GM12878 (cell line): ENCODE data around the gene IRF6. TPM values are rescaled to one million over a fixed set of nuclear protein-coding genes. Genes with fewer than 3 reads are reported as not detected.

Source experiments
- ATAC-seq: fragments of 200-7000 bp; cut with Tn5 transposase; 3 replicates; pipeline ENCODE4 v1.9.1; 2020; ENCODE audit warnings: mild to moderate bottlenecking, moderate library complexity
- BruUV-seq: library from RNA; stranded (reverse); fragments of 400-500 nt; replicated peaks from 2 replicates; lab custom pipeline; 2021; lab: Mats Ljungman, UMichigan
- CTCF ChIA-PET: fragments of 300-600 bp; sonication (Branson Sonifier 250); formaldehyde crosslinking; extraction: SDS; loops from one replicate; lab custom pipeline; 2021; ENCODE audit warnings: inconsistent platforms; lab: Yijun Ruan, JAX
- POLR2A ChIA-PET: fragments of 350-600 bp; formaldehyde crosslinking; extraction: SDS; loops from one replicate; lab custom pipeline; 2021; ENCODE audit warnings: inconsistent platforms; lab: Charles Lee
- RAD21 ChIA-PET: fragments of 300-600 bp; sonication (Branson Sonifier 250); formaldehyde crosslinking; loops from one replicate; lab custom pipeline; 2023; ENCODE audit warnings: antibody characterized with exemption; ENCODE audit not compliant: unreplicated experiment; lab: Charles Lee
- SMC1A ChIA-PET: fragments of 300-600 bp; sonication (Branson Sonifier 250); formaldehyde crosslinking; loops from one replicate; lab custom pipeline; 2023; ENCODE audit not compliant: unreplicated experiment, uncharacterized antibody; lab: Charles Lee
- DNase-seq: peaks from one replicate; pipeline ENCODE4 v3.0.0-alpha.2; 2011; ENCODE audit warnings: low read depth, low spot score
- FAIRE-seq: peaks from 3 replicates; lab custom pipeline; 2011; peaks lifted over from hg19 to GRCh38; lab: Jason Lieb, UNC
- H2AFZ ChIP-seq: 2 replicates; pipeline ENCODE4 v1.6.0; 2011; ENCODE audit warnings: low read depth, low read length, control low read depth; ENCODE audit not compliant: control insufficient read depth
- H3K27ac ChIP-seq: 2 replicates; pipeline ENCODE4 v1.5.1; 2011; ENCODE audit warnings: control low read depth; ENCODE audit not compliant: control insufficient read depth, insufficient read depth
- H3K27me3 ChIP-seq, 2 experiments: replicated peaks in 1 of 2; 2 replicates each; pipeline versions ENCODE4 v1.6.0 to v1.6.1; 2011; ENCODE audit warnings: low read length in 1 of 2; ENCODE audit not compliant: control insufficient read depth in 2 of 2, insufficient read depth in 2 of 2
- H3K36me3 ChIP-seq, 2 experiments: 2 replicates each; pipeline ENCODE4 v1.5.1; 2011; ENCODE audit warnings: low read length in 1 of 2; ENCODE audit not compliant: control insufficient read depth in 2 of 2, insufficient read depth in 2 of 2
- H3K4me1 ChIP-seq: 2 replicates; pipeline ENCODE4 v1.6.1; 2011; ENCODE audit warnings: mild to moderate bottlenecking, low read length, moderate library complexity, mixed read lengths; ENCODE audit not compliant: control insufficient read depth, insufficient read depth
- H3K4me2 ChIP-seq: 2 replicates; pipeline ENCODE4 v1.6.0; 2011; ENCODE audit warnings: control low read depth; ENCODE audit not compliant: control insufficient read depth, insufficient read depth
- H3K4me3 ChIP-seq: fragments of 200-600 bp; sonication (generic); 2 replicates; pipeline ENCODE4 v1.5.1; 2016
- H3K79me2 ChIP-seq: 2 replicates; pipeline ENCODE4 v1.6.0; 2011; ENCODE audit warnings: low read length; ENCODE audit not compliant: control insufficient read depth, insufficient read depth
- H3K9ac ChIP-seq: 2 replicates; pipeline ENCODE4 v1.8.0; 2011; ENCODE audit warnings: low read length, control low read depth, mixed read lengths; ENCODE audit not compliant: control insufficient read depth, insufficient read depth
- H3K9me3 ChIP-seq: replicated peaks from 3 replicates; pipeline ENCODE4 v1.5.1; 2011; ENCODE audit warnings: mild to moderate bottlenecking, low read length; ENCODE audit not compliant: control insufficient read depth, insufficient read depth
- H4K20me1 ChIP-seq: 2 replicates; pipeline ENCODE4 v1.6.0; 2011; ENCODE audit not compliant: control insufficient read depth, insufficient read depth
- BCL11A ChIP-seq: IDR thresholded peaks from 2 replicates; pipeline ENCODE4 v1.6.1; 2011; ENCODE audit warnings: low read depth, low read length
- CEBPB ChIP-seq, 2 experiments: fragments of 150-350 bp in 1 of 2; IDR thresholded peaks; 2 replicates each; pipeline ENCODE4 v1.6.1; 2012 to 2014; ENCODE audit warnings: low read depth in 2 of 2, low read length in 2 of 2, borderline replicate concordance in 1 of 2, inconsistent platforms in 1 of 2
- CREM ChIP-seq: IDR thresholded peaks from 2 replicates; pipeline ENCODE4 v1.6.1; 2014; ENCODE audit warnings: antibody characterized with exemption, low read depth
- DPF2 ChIP-seq: fragments of 450-650 bp; IDR thresholded peaks from 2 replicates; pipeline ENCODE4 v1.6.1; 2017; ENCODE audit warnings: mild to moderate bottlenecking
- E2F4 ChIP-seq: IDR thresholded peaks from 2 replicates; pipeline ENCODE4 v1.6.1; 2012; ENCODE audit warnings: low read depth, low read length, improper control_type of control experiment
- ETV6 ChIP-seq, 2 experiments: fragments of 450-650 bp in 1 of 2; IDR thresholded peaks in 1 of 2; conservative IDR thresholded peaks in 1 of 2; 2 replicates each; pipeline ENCODE4 v1.6.1; 2014; ENCODE audit warnings: antibody characterized with exemption in 1 of 2, borderline replicate concordance in 1 of 2, low read depth in 1 of 2, mild to moderate bottlenecking in 1 of 2, moderate library complexity in 1 of 2
- HDAC6 ChIP-seq: fragments of 200-600 bp; sonication (generic); IDR thresholded peaks from one replicate; pipeline ENCODE4 v1.8.0; 2017; ENCODE audit warnings: antibody characterized with exemption; ENCODE audit not compliant: unreplicated experiment
- MAX ChIP-seq: IDR thresholded peaks from 2 replicates; pipeline ENCODE4 v1.6.1; 2012; ENCODE audit warnings: low read depth, low read length, improper control_type of control experiment
- MEF2A ChIP-seq: IDR thresholded peaks from 2 replicates; pipeline ENCODE4 v1.6.1; 2011; ENCODE audit warnings: low read depth, mild to moderate bottlenecking, low read length, moderate library complexity; ENCODE audit not compliant: insufficient read depth
- MEF2B ChIP-seq: fragments of 450-650 bp; IDR thresholded peaks from 2 replicates; pipeline ENCODE4 v1.6.1; 2018; ENCODE audit warnings: mild to moderate bottlenecking, moderate library complexity; ENCODE audit not compliant: partially characterized antibody, poor library complexity, severe bottlenecking
- NFYB ChIP-seq: IDR thresholded peaks from 2 replicates; pipeline ENCODE4 v1.6.1; 2011; ENCODE audit warnings: low read depth, mild to moderate bottlenecking, low read length, improper control_type of control experiment, moderate library complexity; ENCODE audit not compliant: insufficient read depth
- NR2C1 ChIP-seq: fragments of 450-650 bp; IDR thresholded peaks from 2 replicates; pipeline ENCODE4 v1.6.1; 2017; ENCODE audit warnings: antibody characterized with exemption, mild to moderate bottlenecking, moderate library complexity
- POLR2AphosphoS5 ChIP-seq: IDR thresholded peaks from 2 replicates; pipeline ENCODE4 v1.6.1; 2011; ENCODE audit warnings: mild to moderate bottlenecking, low read length, inconsistent platforms
- RAD51 ChIP-seq: fragments of 450-650 bp; IDR thresholded peaks from 2 replicates; pipeline ENCODE4 v1.6.1; 2016; ENCODE audit warnings: moderate library complexity, mild to moderate bottlenecking, inconsistent platforms
- SIN3A ChIP-seq: IDR thresholded peaks from 2 replicates; pipeline ENCODE4 v1.6.1; 2012; ENCODE audit warnings: low read depth, low read length, improper control_type of control experiment
- STAT1 ChIP-seq: fragments of 450-650 bp; conservative IDR thresholded peaks from 2 replicates; pipeline ENCODE4 v1.6.1; 2014; ENCODE audit warnings: antibody characterized with exemption, mild to moderate bottlenecking
- TCF12 ChIP-seq: IDR thresholded peaks from 2 replicates; pipeline ENCODE4 v1.6.1; 2011; ENCODE audit warnings: low read depth, mild to moderate bottlenecking, low read length
- WGBS: methylation state at CpG from one replicate; pipeline ENCODE4 v1.1.6; 2016; ENCODE audit warnings: low lambda C conversion rate; ENCODE audit not compliant: insufficient replicate concordance, insufficient coverage; ENCODE audit errors: missing lambda C conversion rate; 5-methylcytosine and 5-hydroxymethylcytosine counted together
- in situ Hi-C: fragments of 300-500 bp; cut with MboI; formaldehyde crosslinking; loops from 9 replicates; pipeline ENCODE4 v1.14.3; 2018; ENCODE audit warnings: mixed read lengths
- intact Hi-C: fragments of 100-400 bp; cut with micrococcal nuclease; formaldehyde crosslinking; loops from one replicate; pipeline ENCODE4 v1.14.2; 2022; ENCODE audit not compliant: unreplicated experiment
- polyA plus RNA-seq, 11 experiments: library from polyadenylated mRNA; depleted of rRNA in 4 of 11; unstranded in 6 of 11; stranded (reverse) in 5 of 11; fragments of >200 nt; fragmentation: Nextera tagmentation in 4 of 11; fragmentation: Illumina TruSeq in 1 of 11; extraction: Ambion mirVana in 4 of 11; extraction: Trizol in 1 of 11; gene quantifications; 1 replicate in 1 of 11; 2 replicates in 10 of 11; pipeline versions ENCODE4 v1.2.1 to v1.2.3, GENCODE V29; 2011 to 2016; ENCODE audit warnings: inconsistent platforms in 2 of 11, missing spikeins in 2 of 11, low read depth in 1 of 11
- total RNA-seq, 4 experiments: library from RNA; depleted of rRNA in 3 of 4; stranded (reverse); fragments of >200 nt in 3 of 4; fragmentation: Illumina TruSeq in 1 of 4; extraction: Trizol in 1 of 4; gene quantifications; 2 replicates each; pipeline versions ENCODE4 v1.2.1 to v1.2.3, GENCODE V29; 2013 to 2021
- TF ChIP-seq, protein P1 (sequence below): fragments of 450-650 bp; IDR thresholded peaks from 2 replicates; pipeline ENCODE4 v1.6.1; 2017; ENCODE audit warnings: borderline replicate concordance
- TF ChIP-seq, protein P2 (sequence below), 3 experiments: IDR thresholded peaks in 2 of 3; conservative IDR thresholded peaks in 1 of 3; 2 replicates each; pipeline ENCODE4 v1.5.1; 2011; ENCODE audit warnings: low read depth in 3 of 3, low read length in 3 of 3, mild to moderate bottlenecking in 3 of 3, control low read depth in 2 of 3, moderate library complexity in 2 of 3, inconsistent platforms in 1 of 3, mixed read lengths in 1 of 3; ENCODE audit not compliant: control insufficient read depth in 2 of 3, insufficient read depth in 1 of 3; ENCODE audit errors: extremely low read depth in 1 of 3

The IRF6 gene
- total and polyA plus RNA-seq, 10 of the 15 experiments (the other 5 are each of a cell fraction or from before 2014, with no cell fraction given), result 0.04 to 0.50 (median 0.09) TPM; not detected in 1

DNA sequence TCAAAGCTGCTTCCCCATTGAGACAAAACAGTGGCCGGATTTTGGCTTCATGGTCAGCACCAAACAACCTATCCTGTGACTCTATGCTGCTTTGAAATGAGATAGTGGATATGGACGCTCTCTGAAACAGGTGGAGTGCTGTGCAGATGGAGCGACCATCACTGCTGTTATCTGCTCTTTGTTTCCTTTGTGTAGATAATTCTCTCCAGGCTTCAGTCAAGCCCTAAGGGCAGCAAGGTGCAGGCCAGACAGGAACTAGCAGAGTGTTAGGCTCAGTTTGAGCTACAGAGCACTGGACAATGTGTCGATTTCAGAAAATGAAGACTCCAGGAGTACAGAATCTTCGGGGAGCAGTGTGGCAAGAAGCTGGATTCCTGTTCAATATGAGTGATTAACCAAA is 4.8 kb upstream of the IRF6 start (continued):
- TF ChIP-seq CEBPB (IDR thresholded peaks at IDR 0.05; ENCODE audit: borderline replicate concordance in 1 of 2, low read depth in 2 of 2, low read length in 2 of 2) (no peak), NFYB (no peak), STAT1 (no peak), MEF2B (no peak), HDAC6 (no peak), E2F4 (no peak), CREM (no peak)

DNA sequence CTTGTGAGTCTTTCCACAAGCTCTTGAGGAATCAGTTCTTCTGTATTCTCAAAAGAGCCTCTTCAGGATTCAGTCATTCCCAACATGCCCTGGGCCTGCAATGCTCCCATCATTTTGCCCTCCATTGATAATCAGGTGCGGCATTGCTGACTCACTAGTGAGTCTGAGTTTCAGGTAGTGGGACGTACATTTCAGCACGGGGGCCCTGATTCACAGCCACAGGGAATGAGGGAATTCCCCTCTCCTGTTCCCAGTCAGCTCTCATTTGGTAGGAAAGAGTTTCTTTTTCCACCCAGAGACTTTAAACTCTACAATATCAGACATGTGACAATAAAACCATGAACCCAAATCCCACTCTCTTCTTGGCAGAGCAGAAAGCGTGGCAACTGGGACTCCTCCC is 3.7 kb upstream of the IRF6 start:
- H3K4me1 ChIP-seq, result no peaks in the 10 kb centered on the region
- ATAC-seq (no peak), DNase-seq (no peak), FAIRE-seq (no peak)
- SMC1A ChIA-PET, result interaction anchor here (2.5 to 7.0 kb wide), 2 partner anchors 14 to 54 kb away, joined by 6 to 49 read pairs; partner anchors contain the start of gene TRAF3IP3
- no peaks in the 10 kb centered on the region for H3K9me3 ChIP-seq
- WGBS, result 44% methylated on average over 4 of the region's 4 CpGs
- in situ Hi-C loops, result no loop called here
- no TSS peak for BruUV-seq
- H3K79me2 ChIP-seq, result no peaks in the 10 kb centered on the region
- H2AFZ ChIP-seq, result no peak overlapping the region
- no peak overlapping the region for H3K4me3 ChIP-seq
- no peak overlapping the region for H3K9ac ChIP-seq
- intact Hi-C loops, result no loop called here
- RAD21 ChIA-PET, result no interaction called here
- no peak overlapping the region for H3K27ac ChIP-seq
- H3K4me2 ChIP-seq, result no peak overlapping the region
- no peaks in the 10 kb centered on the region for H4K20me1 ChIP-seq
- H3K36me3 ChIP-seq, result no peaks in the 10 kb centered on the region
- CTCF ChIA-PET, result interaction anchor here (0.6 to 7.7 kb wide), 2 partner anchors 13 to 250 kb away, joined by 5 to 78 read pairs; no protein-coding TSS in a partner anchor
- H3K27me3 ChIP-seq, result no peaks in the 10 kb centered on the region
- POLR2A ChIA-PET, result no interaction called here
- TF ChIP-seq MAX (no peak), SIN3A (no peak), DPF2 (no peak), NR2C1 (no peak), POLR2AphosphoS5 (no peak), MEF2A (no peak), BCL11A (no peak), RAD51 (no peak), TCF12 (no peak), STAT1 (no peak), ETV6 (conservative IDR thresholded peaks at IDR 0.05 in 1 of 2, IDR thresholded peaks at IDR 0.05 in 1 of 2; ENCODE audit: borderline replicate concordance in 1 of 2, low read depth in 1 of 2) (no peak)
- TF ChIP-seq, protein P1, sequence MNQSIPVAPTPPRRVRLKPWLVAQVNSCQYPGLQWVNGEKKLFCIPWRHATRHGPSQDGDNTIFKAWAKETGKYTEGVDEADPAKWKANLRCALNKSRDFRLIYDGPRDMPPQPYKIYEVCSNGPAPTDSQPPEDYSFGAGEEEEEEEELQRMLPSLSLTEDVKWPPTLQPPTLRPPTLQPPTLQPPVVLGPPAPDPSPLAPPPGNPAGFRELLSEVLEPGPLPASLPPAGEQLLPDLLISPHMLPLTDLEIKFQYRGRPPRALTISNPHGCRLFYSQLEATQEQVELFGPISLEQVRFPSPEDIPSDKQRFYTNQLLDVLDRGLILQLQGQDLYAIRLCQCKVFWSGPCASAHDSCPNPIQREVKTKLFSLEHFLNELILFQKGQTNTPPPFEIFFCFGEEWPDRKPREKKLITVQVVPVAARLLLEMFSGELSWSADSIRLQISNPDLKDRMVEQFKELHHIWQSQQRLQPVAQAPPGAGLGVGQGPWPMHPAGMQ, result no peak
- TF ChIP-seq, protein P2, sequence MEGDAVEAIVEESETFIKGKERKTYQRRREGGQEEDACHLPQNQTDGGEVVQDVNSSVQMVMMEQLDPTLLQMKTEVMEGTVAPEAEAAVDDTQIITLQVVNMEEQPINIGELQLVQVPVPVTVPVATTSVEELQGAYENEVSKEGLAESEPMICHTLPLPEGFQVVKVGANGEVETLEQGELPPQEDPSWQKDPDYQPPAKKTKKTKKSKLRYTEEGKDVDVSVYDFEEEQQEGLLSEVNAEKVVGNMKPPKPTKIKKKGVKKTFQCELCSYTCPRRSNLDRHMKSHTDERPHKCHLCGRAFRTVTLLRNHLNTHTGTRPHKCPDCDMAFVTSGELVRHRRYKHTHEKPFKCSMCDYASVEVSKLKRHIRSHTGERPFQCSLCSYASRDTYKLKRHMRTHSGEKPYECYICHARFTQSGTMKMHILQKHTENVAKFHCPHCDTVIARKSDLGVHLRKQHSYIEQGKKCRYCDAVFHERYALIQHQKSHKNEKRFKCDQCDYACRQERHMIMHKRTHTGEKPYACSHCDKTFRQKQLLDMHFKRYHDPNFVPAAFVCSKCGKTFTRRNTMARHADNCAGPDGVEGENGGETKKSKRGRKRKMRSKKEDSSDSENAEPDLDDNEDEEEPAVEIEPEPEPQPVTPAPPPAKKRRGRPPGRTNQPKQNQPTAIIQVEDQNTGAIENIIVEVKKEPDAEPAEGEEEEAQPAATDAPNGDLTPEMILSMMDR (IDR thresholded peaks at IDR 0.05 in 2 of 3, conservative IDR thresholded peaks at IDR 0.05 in 1 of 3; ENCODE audit: control insufficient read depth in 2 of 3, extremely low read depth in 1 of 3, insufficient read depth in 1 of 3, low read depth in 3 of 3, low read length in 3 of 3), result no peak
